ENCODE results near the gene ADAMTS7.

GRCh38 chr15:78715930-78716329, 95.3 kb downstream of the ADAMTS7 start:
- TF ChIP-seq, protein P1, sequence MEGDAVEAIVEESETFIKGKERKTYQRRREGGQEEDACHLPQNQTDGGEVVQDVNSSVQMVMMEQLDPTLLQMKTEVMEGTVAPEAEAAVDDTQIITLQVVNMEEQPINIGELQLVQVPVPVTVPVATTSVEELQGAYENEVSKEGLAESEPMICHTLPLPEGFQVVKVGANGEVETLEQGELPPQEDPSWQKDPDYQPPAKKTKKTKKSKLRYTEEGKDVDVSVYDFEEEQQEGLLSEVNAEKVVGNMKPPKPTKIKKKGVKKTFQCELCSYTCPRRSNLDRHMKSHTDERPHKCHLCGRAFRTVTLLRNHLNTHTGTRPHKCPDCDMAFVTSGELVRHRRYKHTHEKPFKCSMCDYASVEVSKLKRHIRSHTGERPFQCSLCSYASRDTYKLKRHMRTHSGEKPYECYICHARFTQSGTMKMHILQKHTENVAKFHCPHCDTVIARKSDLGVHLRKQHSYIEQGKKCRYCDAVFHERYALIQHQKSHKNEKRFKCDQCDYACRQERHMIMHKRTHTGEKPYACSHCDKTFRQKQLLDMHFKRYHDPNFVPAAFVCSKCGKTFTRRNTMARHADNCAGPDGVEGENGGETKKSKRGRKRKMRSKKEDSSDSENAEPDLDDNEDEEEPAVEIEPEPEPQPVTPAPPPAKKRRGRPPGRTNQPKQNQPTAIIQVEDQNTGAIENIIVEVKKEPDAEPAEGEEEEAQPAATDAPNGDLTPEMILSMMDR (IDR thresholded peaks at IDR 0.05; ENCODE audit: borderline replicate concordance, extremely low read depth, low read length, poor library complexity, severe bottlenecking): no peak
- TF ChIP-seq EZH2 (IDR thresholded peaks at IDR 0.05; ENCODE audit: borderline replicate concordance, low read depth, low read length, severe bottlenecking): no peak
